HPDE6-E6E7 (cell line): ENCODE results near the gene GRM8.
"Not testable (repeated sequence)": the region's sequence is repeated elsewhere in the genome, so short reads cannot be mapped to it uniquely, and the experiment has no call there.

Experiments
- DNase-seq: peaks from one replicate; pipeline ENCODE4 v3.0.0; 2011; ENCODE audit warnings: missing footprints; ENCODE audit errors: extremely low spot score

GRM8 gene

GRCh38 chr7:126727930-126728391 lies 524.8 kb downstream of the GRM8 start:
- DNase-seq: peak; percentile 40

- DNase-seq: no peak
Measured at GRCh38 chr7:126723966-126724544, 528.7 kb downstream of the GRM8 start.

GRCh38 chr7:126720232-126720631 lies 532.5 kb downstream of the GRM8 start:
- no peak for DNase-seq

- DNase-seq: no peak
Measured at GRCh38 chr7:126718419-126718818, 534.3 kb downstream of the GRM8 start.

- DNase-seq: no peak
Measured at GRCh38 chr7:126716321-126716720, 536.4 kb downstream of the GRM8 start.

- DNase-seq: no peak
Measured at GRCh38 chr7:126715076-126715475, 537.7 kb downstream of the GRM8 start.

- DNase-seq: no peak
Measured at GRCh38 chr7:126702242-126703016, 550.3 kb downstream of the GRM8 start.

GRCh38 chr7:126700807-126701604 lies 551.7 kb downstream of the GRM8 start:
- peak; percentile 82 for DNase-seq

GRCh38 chr7:126699707-126700106 lies 553.0 kb downstream of the GRM8 start:
- DNase-seq: no peak

- no peak for DNase-seq
Measured at GRCh38 chr7:126698909-126699308, 553.8 kb downstream of the GRM8 start.

- DNase-seq: peak; percentile 4
Measured at GRCh38 chr7:126698446-126698845, 554.3 kb downstream of the GRM8 start.

- DNase-seq: no peak
Measured at GRCh38 chr7:126696256-126697038, 556.3 kb downstream of the GRM8 start.

- DNase-seq: no peak
Measured at GRCh38 chr7:126690848-126691751, 561.6 kb downstream of the GRM8 start.

GRCh38 chr7:126690104-126690503 lies 562.6 kb downstream of the GRM8 start:
- no peak for DNase-seq

- DNase-seq: no peak
Measured at GRCh38 chr7:126689037-126689436, 563.7 kb downstream of the GRM8 start.

GRCh38 chr7:126686474-126686873 lies 566.3 kb downstream of the GRM8 start:
- DNase-seq: no peak

- no peak for DNase-seq
Measured at GRCh38 chr7:126685596-126685995, 567.1 kb downstream of the GRM8 start.

GRCh38 chr7:126685018-126685573 lies 567.6 kb downstream of the GRM8 start:
- DNase-seq: no peak

- no peak for DNase-seq
Measured at GRCh38 chr7:126682176-126682575, 570.6 kb downstream of the GRM8 start.

- not testable (repeated sequence) for DNase-seq
Measured at GRCh38 chr7:126668762-126669161, 584.0 kb downstream of the GRM8 start.
